AG04450 (cell line): ENCODE data around the gene ASB11. TPM values are rescaled to one million over a fixed set of nuclear protein-coding genes. Genes with fewer than 3 reads are reported as not detected.

Experiments used
- CTCF ChIA-PET: fragments of 300-600, 350-600 bp; formaldehyde crosslinking; extraction: SDS; loops from one replicate; lab custom pipeline; 2022; ENCODE audit warnings: antibody characterized with exemption, inconsistent platforms; lab: Charles Lee
- POLR2A ChIA-PET: fragments of 350-600 bp; formaldehyde crosslinking; extraction: SDS; loops from one replicate; lab custom pipeline; 2021; ENCODE audit warnings: antibody characterized with exemption, inconsistent platforms; lab: Yijun Ruan, JAX
- DNase-seq: peaks from one replicate; pipeline ENCODE4 v3.0.0-alpha.2; 2011; ENCODE audit warnings: low read depth, low spot score
- H3K27ac ChIP-seq: one replicate; pipeline ENCODE4 v1.5.1; 2012; ENCODE audit warnings: low read depth, low read length, control low read depth
- H3K27me3 ChIP-seq: one replicate; pipeline ENCODE4 v1.6.0; 2012; ENCODE audit warnings: low read length; ENCODE audit not compliant: control insufficient read depth, insufficient read depth
- H3K4me3 ChIP-seq: 2 replicates; pipeline ENCODE4 v1.5.1; 2011; ENCODE audit warnings: mild to moderate bottlenecking, low read depth, low read length, control low read depth
- H3K9me3 ChIP-seq: 2 replicates; pipeline ENCODE4 v1.5.1; 2012; ENCODE audit warnings: low read length; ENCODE audit not compliant: control insufficient read depth, insufficient read depth
- CTCF ChIP-seq: IDR thresholded peaks from 2 replicates; pipeline ENCODE4 v1.5.1; 2011; ENCODE audit warnings: low read depth, low read length, control low read depth, inconsistent platforms
- polyA plus RNA-seq: library from polyadenylated mRNA; depleted of rRNA; stranded (reverse); fragments of >200 nt; gene quantifications from 2 replicates; pipeline ENCODE4 v1.2.3, GENCODE V29; 2011; rRNA removed

The ASB11 gene
- polyA plus RNA-seq, 1 experiment, result not detected

DNA sequence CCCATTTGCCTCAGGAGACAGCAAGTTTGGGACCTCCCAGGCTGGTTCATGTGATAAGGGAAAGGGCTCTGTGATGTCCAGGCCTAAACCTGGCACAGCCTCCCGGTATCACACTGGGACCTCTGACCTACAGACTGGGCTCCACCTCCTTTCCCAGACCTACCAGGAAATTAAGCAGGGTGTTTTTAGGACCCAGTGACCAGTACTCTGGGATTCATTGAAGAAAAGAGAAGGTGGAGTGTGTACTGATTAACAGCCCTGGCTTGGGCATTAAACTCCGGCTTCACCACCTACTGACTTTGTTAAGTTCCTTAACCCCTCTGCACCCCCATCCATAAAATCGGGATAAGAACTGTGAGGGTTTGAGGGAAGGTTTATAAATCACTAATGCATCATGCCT is 74.1 kb downstream of the ASB11 start:
- TF ChIP-seq CTCF, result no peak
- Histone ChIP-seq H3K27me3 (no peaks in the 10 kb centered on the region), H3K27ac (no peak overlapping the region), H3K4me3 (no peak overlapping the region), H3K9me3 (no peaks in the 10 kb centered on the region)
- ChIA-PET POLR2A (no interaction called here), CTCF (no interaction called here)
- DNase-seq, result no peak

DNA sequence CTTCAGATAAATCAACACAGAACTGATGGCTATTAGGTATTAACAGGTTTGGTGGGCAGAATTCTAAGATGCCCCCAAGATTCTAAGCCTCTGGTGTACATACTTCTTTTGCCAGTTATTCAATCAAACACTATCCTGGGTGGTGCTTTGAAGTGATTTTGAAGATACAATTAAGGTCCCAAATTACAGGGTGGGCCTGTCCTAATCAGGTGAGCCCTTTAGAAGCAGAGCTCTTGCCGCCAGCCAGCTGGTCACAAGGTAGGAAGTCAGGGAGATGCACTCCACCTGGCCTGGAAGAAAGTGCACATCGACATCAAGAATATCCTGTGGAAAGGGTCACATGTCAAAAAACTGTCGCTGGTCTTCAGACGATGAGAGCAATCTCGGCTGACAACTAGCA is 75.0 kb downstream of the ASB11 start:
- DNase-seq, result no peak
- Histone ChIP-seq H3K27me3 (no peaks in the 10 kb centered on the region), H3K9me3 (no peaks in the 10 kb centered on the region), H3K4me3 (no peak overlapping the region), H3K27ac (no peak overlapping the region)
- CTCF ChIA-PET, result no interaction called here
- no peak for TF ChIP-seq CTCF
- POLR2A ChIA-PET, result no interaction called here

GRCh38 chrX:15236146-15236545 is 79.3 kb downstream of the ASB11 start:
- ChIA-PET POLR2A (no interaction called here), CTCF (no interaction called here)
- Histone ChIP-seq H3K9me3 (no peaks in the 10 kb centered on the region), H3K27ac (no peak overlapping the region), H3K4me3 (no peak overlapping the region), H3K27me3 (no peaks in the 10 kb centered on the region)
- TF ChIP-seq CTCF, result no peak
- DNase-seq, result no peak

- TF ChIP-seq CTCF, result no peak
- H3K4me3 ChIP-seq, result no peak overlapping the region
- H3K27ac ChIP-seq, result no peak overlapping the region
- no peaks in the 10 kb centered on the region for H3K9me3 ChIP-seq
- ChIA-PET CTCF (no interaction called here), POLR2A (no interaction called here)
- no peak for DNase-seq
- no peaks in the 10 kb centered on the region for H3K27me3 ChIP-seq
Observed at GRCh38 chrX:15235001-15235400, 80.4 kb downstream of the ASB11 start.

GRCh38 chrX:15233416-15234015 is 81.9 kb downstream of the ASB11 start:
- H3K9me3 ChIP-seq, result no peaks in the 10 kb centered on the region
- no peaks in the 10 kb centered on the region for H3K27me3 ChIP-seq
- no peak for TF ChIP-seq CTCF
- ChIA-PET CTCF (interaction anchor here (1.7 kb wide), 1 partner anchor 9 kb away, joined by 6 read pairs; no protein-coding TSS in a partner anchor), POLR2A (no interaction called here)
- no peak for DNase-seq
- H3K4me3 ChIP-seq, result no peak overlapping the region
- no peak overlapping the region for H3K27ac ChIP-seq

Other genes starting within 250 kb of the ASB11 start
- 0.22 and 0.35 TPM in 2 replicates for gene ASB9, start 45.6 kb downstream of the ASB11 start, polyA plus RNA-seq
- 3.1 and 4.2 TPM in 2 replicates for gene PIGA, start 19.9 kb upstream of the ASB11 start, polyA plus RNA-seq
- 0.24 and 0.43 TPM in 2 replicates for gene VEGFD, start 68.8 kb upstream of the ASB11 start, polyA plus RNA-seq
- 35.2 and 42.5 TPM in 2 replicates for gene PIR, start 177.7 kb upstream of the ASB11 start, polyA plus RNA-seq
- gene BMX, start 185.2 kb upstream of the ASB11 start, polyA plus RNA-seq, result not detected in 2 replicates